Smooth muscle cell (in vitro differentiated cells): Measurements from ENCODE around the gene SCAMP4. TPM values are rescaled to one million over a fixed set of nuclear protein-coding genes. Genes with fewer than 3 reads are reported as not detected.

Source experiments
- DNase-seq: peaks from one replicate; lab custom pipeline; 2025; ENCODE audit not compliant: unreplicated experiment; lab: John Stamatoyannopoulos, UW
- H2AFZ ChIP-seq: fragments of 200-600 bp; sonication (generic); 2 replicates; pipeline ENCODE4 v1.6.0; 2016; ENCODE audit warnings: antibody characterized with exemption, low read depth, mild to moderate bottlenecking
- H3F3A ChIP-seq: fragments of 200-600 bp; sonication (generic); 2 replicates; pipeline ENCODE4 v1.6.0; 2017; ENCODE audit warnings: antibody characterized with exemption, low read depth
- H3K27ac ChIP-seq: fragments of 200-600 bp; sonication (generic); 2 replicates; pipeline ENCODE4 v1.5.1; 2016; ENCODE audit warnings: low read depth, mild to moderate bottlenecking
- H3K27me3 ChIP-seq: fragments of 200-600 bp; sonication (generic); 2 replicates; pipeline ENCODE4 v1.6.1; 2016; ENCODE audit warnings: low read depth, mild to moderate bottlenecking
- H3K36me3 ChIP-seq: fragments of 200-600 bp; sonication (generic); 2 replicates; pipeline ENCODE4 v1.5.1; 2016; ENCODE audit warnings: low read depth
- H3K4me1 ChIP-seq: fragments of 200-600 bp; sonication (generic); 2 replicates; pipeline ENCODE4 v1.5.1; 2016; ENCODE audit warnings: low read depth
- H3K4me2 ChIP-seq: fragments of 200-600 bp; sonication (generic); 2 replicates; pipeline ENCODE4 v1.6.0; 2016; ENCODE audit warnings: mild to moderate bottlenecking
- H3K4me3 ChIP-seq: fragments of 200-600 bp; sonication (generic); 2 replicates; pipeline ENCODE4 v1.5.1; 2016; ENCODE audit warnings: mild to moderate bottlenecking
- H3K79me2 ChIP-seq: fragments of 200-600 bp; sonication (generic); 2 replicates; pipeline ENCODE4 v1.6.0; 2016; ENCODE audit warnings: low read depth, mild to moderate bottlenecking
- H3K9ac ChIP-seq: fragments of 200-600 bp; sonication (generic); 2 replicates; pipeline ENCODE4 v1.6.0; 2016; ENCODE audit warnings: low read depth
- H3K9me3 ChIP-seq: fragments of 200-600 bp; sonication (generic); replicated peaks from 2 replicates; pipeline ENCODE4 v1.5.1; 2016; ENCODE audit warnings: low read depth
- H4K20me1 ChIP-seq: fragments of 200-600 bp; sonication (generic); 2 replicates; pipeline ENCODE4 v1.6.0; 2016; ENCODE audit warnings: low read depth
- WGBS: methylation state at CpG from one replicate; pipeline ENCODE4 v1.1.7; 2016; ENCODE audit warnings: low lambda C conversion rate; 5-methylcytosine and 5-hydroxymethylcytosine counted together
- polyA plus RNA-seq: library from polyadenylated mRNA; unstranded; fragments of >200 nt; fragmentation: Nextera tagmentation; extraction: Ambion mirVana; gene quantifications from 2 replicates; pipeline ENCODE4 v1.2.1, GENCODE V29; 2016
- total RNA-seq: library from RNA; depleted of rRNA; stranded (reverse); fragments of >200 nt; gene quantifications from 2 replicates; pipeline ENCODE4 v1.2.3, GENCODE V29; 2014
- TF ChIP-seq, protein P1 (sequence below): fragments of 200-600 bp; sonication (generic); IDR thresholded peaks from 2 replicates; pipeline ENCODE4 v1.5.1; 2017; ENCODE audit warnings: borderline replicate concordance, mild to moderate bottlenecking, antibody characterized with exemption; ENCODE audit not compliant: insufficient read depth, poor library complexity, severe bottlenecking

SCAMP4 gene, protein sequence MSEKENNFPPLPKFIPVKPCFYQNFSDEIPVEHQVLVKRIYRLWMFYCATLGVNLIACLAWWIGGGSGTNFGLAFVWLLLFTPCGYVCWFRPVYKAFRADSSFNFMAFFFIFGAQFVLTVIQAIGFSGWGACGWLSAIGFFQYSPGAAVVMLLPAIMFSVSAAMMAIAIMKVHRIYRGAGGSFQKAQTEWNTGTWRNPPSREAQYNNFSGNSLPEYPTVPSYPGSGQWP
- 72.6 and 96.9 TPM in 2 replicates for total RNA-seq
- 54.5 and 74.1 TPM in 2 replicates for polyA plus RNA-seq

DNA sequence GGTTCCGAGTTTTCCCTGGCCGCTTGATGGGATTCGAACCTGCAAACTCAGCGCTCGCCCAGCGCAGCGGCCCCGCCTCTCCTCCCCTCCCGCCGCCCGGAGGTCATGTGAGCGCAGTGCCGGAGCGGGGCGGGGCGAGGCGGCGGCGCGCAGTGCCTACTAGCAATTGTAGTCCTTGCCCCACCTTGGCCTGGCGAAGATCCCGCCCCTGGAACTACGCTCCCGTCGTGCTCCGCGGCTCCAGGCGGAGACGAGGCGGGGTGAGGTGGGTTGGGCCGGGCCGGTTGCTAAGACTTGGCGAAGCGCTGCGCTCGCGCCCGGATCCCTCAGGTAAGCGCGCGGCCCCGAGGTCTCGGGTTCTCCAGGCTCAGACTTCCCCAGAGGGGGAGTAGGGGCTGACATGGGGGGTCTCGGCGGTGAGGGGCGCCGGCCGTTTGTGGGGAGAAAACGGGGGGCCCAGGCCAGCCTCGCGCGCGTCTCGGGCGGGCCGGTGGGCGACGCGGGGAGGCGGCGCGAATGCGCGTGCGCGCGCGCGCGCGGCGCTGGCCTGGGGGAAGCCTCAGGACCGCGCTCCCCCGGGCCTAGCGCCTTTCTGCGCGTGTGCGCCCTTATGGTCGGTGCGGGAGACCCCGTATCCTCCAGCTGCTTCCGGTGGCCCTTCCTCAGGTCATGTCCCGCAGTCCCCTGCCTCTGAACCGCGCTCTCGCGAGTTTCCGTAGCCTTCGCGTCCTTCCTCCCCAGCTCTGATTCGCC, at the start of gene SCAMP4, which contains the start of gene ADAT3:
Gene SCAMP4, plus strand, starts transcription at position 290 of the 753 bp plus-strand sequence. CDS start 9,621 bp downstream, outside the sequence.
Gene ADAT3, plus strand, starts transcription at position 290 of the 753 bp plus-strand sequence. CDS start 6,649 bp downstream, outside the sequence.
- H3K79me2 ChIP-seq: peaks cover 48% of the 10 kb centered on the region
- peak within 1 kb of the TSS; percentile 53 for H2AFZ ChIP-seq
- H3K9me3 ChIP-seq: no peaks in the 10 kb centered on the region
- peak within 1 kb of the TSS; percentile 79 for H3K9ac ChIP-seq
- peak within 1 kb of the TSS; percentile 82 for H3K4me2 ChIP-seq
- H3K4me3 ChIP-seq: peak within 1 kb of the TSS; percentile 67
- no peaks in the 10 kb centered on the region for H3K36me3 ChIP-seq
- WGBS: 1% methylated on average over 64 of the region's 92 CpGs
- TF ChIP-seq, protein P1, sequence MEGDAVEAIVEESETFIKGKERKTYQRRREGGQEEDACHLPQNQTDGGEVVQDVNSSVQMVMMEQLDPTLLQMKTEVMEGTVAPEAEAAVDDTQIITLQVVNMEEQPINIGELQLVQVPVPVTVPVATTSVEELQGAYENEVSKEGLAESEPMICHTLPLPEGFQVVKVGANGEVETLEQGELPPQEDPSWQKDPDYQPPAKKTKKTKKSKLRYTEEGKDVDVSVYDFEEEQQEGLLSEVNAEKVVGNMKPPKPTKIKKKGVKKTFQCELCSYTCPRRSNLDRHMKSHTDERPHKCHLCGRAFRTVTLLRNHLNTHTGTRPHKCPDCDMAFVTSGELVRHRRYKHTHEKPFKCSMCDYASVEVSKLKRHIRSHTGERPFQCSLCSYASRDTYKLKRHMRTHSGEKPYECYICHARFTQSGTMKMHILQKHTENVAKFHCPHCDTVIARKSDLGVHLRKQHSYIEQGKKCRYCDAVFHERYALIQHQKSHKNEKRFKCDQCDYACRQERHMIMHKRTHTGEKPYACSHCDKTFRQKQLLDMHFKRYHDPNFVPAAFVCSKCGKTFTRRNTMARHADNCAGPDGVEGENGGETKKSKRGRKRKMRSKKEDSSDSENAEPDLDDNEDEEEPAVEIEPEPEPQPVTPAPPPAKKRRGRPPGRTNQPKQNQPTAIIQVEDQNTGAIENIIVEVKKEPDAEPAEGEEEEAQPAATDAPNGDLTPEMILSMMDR: no peak
- peak within 1 kb of the TSS; percentile 63 for H3K27ac ChIP-seq
- peaks cover 5% of the 10 kb centered on the region for H3K4me1 ChIP-seq
- H3K27me3 ChIP-seq: no peaks in the 10 kb centered on the region
- H4K20me1 ChIP-seq: peaks cover 33% of the 10 kb centered on the region
- DNase-seq: peak; percentile 93
- H3F3A ChIP-seq: peaks cover 10% of the 10 kb centered on the region

DNA sequence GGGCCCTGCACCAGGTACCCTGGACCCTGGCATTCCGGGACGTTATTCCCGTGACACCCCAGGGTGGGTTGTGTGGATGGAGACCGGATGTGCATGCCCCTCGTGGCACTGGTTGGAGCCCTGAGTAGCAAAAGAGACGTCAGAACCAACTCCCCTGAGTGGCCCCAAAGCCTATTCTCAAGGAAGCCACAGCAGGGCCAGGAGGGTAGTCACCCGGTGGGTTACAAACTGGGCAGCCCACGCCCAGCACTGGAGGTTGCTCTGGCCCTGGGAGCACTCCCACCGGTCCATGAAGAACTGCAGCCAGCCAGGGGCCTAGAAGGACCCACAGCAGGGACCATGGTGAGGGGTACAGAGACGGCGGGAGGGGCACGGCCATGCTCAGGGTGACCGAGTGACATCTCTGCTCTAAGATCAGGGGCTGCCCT, 49.4 kb upstream of the SCAMP4 start:
- peak overlapping the region; percentile 28 for H3K9ac ChIP-seq
- 42% methylated on average over 13 of the region's 13 CpGs for WGBS
- H3K9me3 ChIP-seq: no peaks in the 10 kb centered on the region
- H3K27me3 ChIP-seq: no peaks in the 10 kb centered on the region
- no peaks in the 10 kb centered on the region for H3K36me3 ChIP-seq
- no peak overlapping the region for H2AFZ ChIP-seq
- H3K4me3 ChIP-seq: peak overlapping the region; percentile 18
- H3K27ac ChIP-seq: peak overlapping the region; percentile 57
- H4K20me1 ChIP-seq: peaks cover 72% of the 10 kb centered on the region
- H3K4me2 ChIP-seq: peak overlapping the region; percentile 97
- peaks cover 3% of the 10 kb centered on the region for H3F3A ChIP-seq
- peaks cover 70% of the 10 kb centered on the region for H3K79me2 ChIP-seq
- TF ChIP-seq, protein P1: no peak
- no peak for DNase-seq
- H3K4me1 ChIP-seq: peaks cover 63% of the 10 kb centered on the region

DNA sequence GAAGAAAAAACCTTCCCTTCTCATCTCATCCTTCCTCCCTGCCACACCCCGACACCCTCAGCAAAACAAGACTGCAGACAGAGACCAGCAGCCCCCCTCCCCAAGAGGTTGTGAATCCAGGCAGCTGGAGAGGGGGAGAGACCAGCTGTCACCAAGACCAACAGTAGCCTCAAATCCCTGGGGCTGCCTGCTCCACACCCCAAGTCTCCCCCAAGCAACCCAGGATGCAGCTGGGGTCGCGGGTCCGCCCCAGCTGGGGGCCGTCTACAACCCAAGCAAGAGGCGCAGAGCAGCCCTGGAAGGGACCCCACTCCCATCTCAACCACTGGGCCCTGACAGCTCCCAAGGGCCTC, 48.9 kb upstream of the SCAMP4 start:
- H3K4me2 ChIP-seq: peak overlapping the region; percentile 97
- H3K79me2 ChIP-seq: peaks cover 75% of the 10 kb centered on the region
- WGBS: 79% methylated on average over 6 of the region's 6 CpGs
- no peaks in the 10 kb centered on the region for H3K9me3 ChIP-seq
- H3K36me3 ChIP-seq: no peaks in the 10 kb centered on the region
- H3K4me1 ChIP-seq: peaks cover 68% of the 10 kb centered on the region
- H2AFZ ChIP-seq: no peak overlapping the region
- H3F3A ChIP-seq: no peaks in the 10 kb centered on the region
- H3K27ac ChIP-seq: peak overlapping the region; percentile 57
- peak overlapping the region; percentile 55 for H3K4me3 ChIP-seq
- no peak for DNase-seq
- peaks cover 77% of the 10 kb centered on the region for H4K20me1 ChIP-seq
- peak overlapping the region; percentile 28 for H3K9ac ChIP-seq
- no peaks in the 10 kb centered on the region for H3K27me3 ChIP-seq
- TF ChIP-seq, protein P1: no peak
